Muscle layer of colon (tissue), 2 donors: ENCODE data around the gene GALT.
A peak's percentile ranks its signal among the peaks of the same experiment; 100 is the strongest.

ENCODE experiments used
- H3K27ac ChIP-seq: one replicate; pipeline ENCODE4 v1.7.0; 2013; ENCODE audit warnings: low read depth, mild to moderate bottlenecking, low read length, moderate library complexity
- H3K27me3 ChIP-seq, 2 donors: one replicate each; pipeline ENCODE4 v1.7.0; 2013; ENCODE audit warnings: low read length in 2 of 2, mild to moderate bottlenecking in 2 of 2; ENCODE audit not compliant: insufficient read depth in 2 of 2, control insufficient read depth in 1 of 2
- H3K36me3 ChIP-seq: one replicate; pipeline ENCODE4 v1.7.0; 2013; ENCODE audit warnings: mild to moderate bottlenecking, low read length; ENCODE audit not compliant: insufficient read depth
- H3K4me1 ChIP-seq: one replicate; pipeline ENCODE4 v1.7.0; 2013; ENCODE audit warnings: mild to moderate bottlenecking, low read length; ENCODE audit not compliant: insufficient read depth
- H3K4me3 ChIP-seq, 2 donors: one replicate each; pipeline ENCODE4 v1.7.0; 2013; ENCODE audit warnings: low read length in 2 of 2, low read depth in 1 of 2, mild to moderate bottlenecking in 1 of 2, moderate library complexity in 1 of 2
- H3K9ac ChIP-seq: one replicate; pipeline ENCODE4 v1.7.0; 2013; ENCODE audit warnings: low read length
- H3K9me3 ChIP-seq: one replicate; pipeline ENCODE4 v1.7.0; 2013; ENCODE audit warnings: mild to moderate bottlenecking, low read length
- donor health status: abdominal sarcoma.
- donor health status: Adenocarcinoma of cecum.

GALT gene

DNA sequence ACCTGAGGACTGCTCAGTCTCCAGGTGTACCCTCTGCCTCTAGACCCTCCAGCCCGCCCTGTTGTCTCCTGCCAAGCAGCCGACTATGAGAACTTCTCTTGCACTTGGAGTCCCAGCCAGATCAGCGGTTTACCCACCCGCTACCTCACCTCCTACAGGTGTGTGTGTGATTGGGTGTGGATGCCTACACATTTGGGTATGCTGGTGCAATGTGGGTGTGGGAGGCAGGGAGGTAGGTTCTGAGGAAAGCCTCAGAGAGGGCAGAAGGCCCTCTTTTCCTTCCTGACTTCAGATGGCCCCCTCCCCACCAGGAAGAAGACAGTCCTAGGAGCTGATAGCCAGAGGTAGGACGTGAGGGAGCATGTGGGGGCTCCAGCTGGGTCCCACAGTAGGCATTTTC, 10.5 kb downstream of the GALT start:
- no peak overlapping the region for H3K27ac ChIP-seq
- no peaks in the 10 kb centered on the region for H3K27me3 ChIP-seq
- peaks cover 37% of the 10 kb centered on the region for H3K4me1 ChIP-seq
- no peaks in the 10 kb centered on the region for H3K9me3 ChIP-seq
- H3K36me3 ChIP-seq = peaks cover 36% of the 10 kb centered on the region
- no peak overlapping the region for H3K4me3 ChIP-seq
- no peak overlapping the region for H3K9ac ChIP-seq

DNA sequence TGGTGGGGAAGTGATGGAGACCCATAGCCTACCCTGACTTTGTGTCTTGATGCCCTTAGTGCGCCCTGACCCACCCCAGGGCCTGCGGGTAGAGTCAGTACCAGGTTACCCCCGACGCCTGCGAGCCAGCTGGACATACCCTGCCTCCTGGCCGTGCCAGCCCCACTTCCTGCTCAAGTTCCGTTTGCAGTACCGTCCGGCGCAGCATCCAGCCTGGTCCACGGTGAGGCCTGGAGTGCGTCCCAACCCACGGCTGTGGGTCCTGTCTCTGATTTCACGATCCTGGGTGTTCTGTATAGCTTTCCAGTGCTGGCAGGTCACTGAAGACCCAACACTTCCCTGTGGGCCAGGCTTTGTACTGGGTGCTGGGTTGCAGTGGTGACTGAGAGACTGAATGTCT, 12.0 kb downstream of the GALT start:
- H3K4me1 ChIP-seq = peaks cover 22% of the 10 kb centered on the region
- no peak overlapping the region for H3K9ac ChIP-seq
- peaks cover 42% of the 10 kb centered on the region for H3K36me3 ChIP-seq
- no peaks in the 10 kb centered on the region for H3K27me3 ChIP-seq
- no peak overlapping the region for H3K4me3 ChIP-seq
- H3K9me3 ChIP-seq = no peaks in the 10 kb centered on the region
- no peak overlapping the region for H3K27ac ChIP-seq

DNA sequence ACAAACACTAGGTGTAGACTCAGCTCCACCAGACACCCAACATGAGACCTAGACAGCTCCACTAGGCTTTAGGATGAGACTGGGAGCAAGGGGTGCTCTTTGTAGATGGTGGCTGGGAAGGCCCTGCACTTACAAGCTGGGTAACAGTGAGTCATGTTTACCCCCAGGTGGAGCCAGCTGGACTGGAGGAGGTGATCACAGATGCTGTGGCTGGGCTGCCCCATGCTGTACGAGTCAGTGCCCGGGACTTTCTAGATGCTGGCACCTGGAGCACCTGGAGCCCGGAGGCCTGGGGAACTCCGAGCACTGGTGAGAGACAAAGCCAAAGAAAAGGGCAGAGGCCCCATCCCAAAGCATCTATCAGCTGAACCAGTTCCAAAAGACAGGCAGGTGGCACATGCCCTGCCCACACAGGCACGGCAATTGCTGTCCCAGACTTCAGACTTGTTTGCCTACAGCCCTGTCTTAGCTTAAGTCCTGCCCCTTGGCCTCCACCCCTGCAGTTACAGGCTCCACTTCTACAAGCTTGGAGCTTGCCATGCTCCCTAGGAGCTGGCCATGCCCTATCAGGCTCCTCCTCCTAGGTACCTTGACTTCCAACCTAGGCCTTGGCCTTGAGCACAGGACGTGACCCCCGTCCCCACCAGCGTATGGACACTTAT, 13.2 kb downstream of the GALT start:
- Histone ChIP-seq H3K4me1 (peaks cover 20% of the 10 kb centered on the region), H3K27me3 (no peaks in the 10 kb centered on the region), H3K9ac (no peak overlapping the region), H3K36me3 (peaks cover 42% of the 10 kb centered on the region), H3K9me3 (no peaks in the 10 kb centered on the region), H3K27ac (no peak overlapping the region), H3K4me3 (no peak overlapping the region)

- Histone ChIP-seq H3K9ac (no peak within 1 kb of the TSS), H3K9me3 (no peaks in the 10 kb centered on the region), H3K36me3 (peaks cover 32% of the 10 kb centered on the region), H3K4me1 (peaks cover 18% of the 10 kb centered on the region), H3K27me3 (no peaks in the 10 kb centered on the region), H3K27ac (no peak within 1 kb of the TSS), H3K4me3 (no peak within 1 kb of the TSS)
Measured at GRCh38 chr9:34662526-34663302, 16.2 kb downstream of the GALT start, which contains the start of gene CCL27. Gene CCL27, minus strand, starts transcription at chr9:34662657. Its CDS starts 24 bp downstream, at chr9:34662633.

GRCh38 chr9:34663303-34663605, 16.8 kb downstream of the GALT start:
- H3K36me3 ChIP-seq = peaks cover 32% of the 10 kb centered on the region
- H3K4me3 ChIP-seq = no peak overlapping the region
- peaks cover 18% of the 10 kb centered on the region for H3K4me1 ChIP-seq
- H3K9ac ChIP-seq = no peak overlapping the region
- no peak overlapping the region for H3K27ac ChIP-seq
- no peaks in the 10 kb centered on the region for H3K27me3 ChIP-seq
- H3K9me3 ChIP-seq = no peaks in the 10 kb centered on the region

DNA sequence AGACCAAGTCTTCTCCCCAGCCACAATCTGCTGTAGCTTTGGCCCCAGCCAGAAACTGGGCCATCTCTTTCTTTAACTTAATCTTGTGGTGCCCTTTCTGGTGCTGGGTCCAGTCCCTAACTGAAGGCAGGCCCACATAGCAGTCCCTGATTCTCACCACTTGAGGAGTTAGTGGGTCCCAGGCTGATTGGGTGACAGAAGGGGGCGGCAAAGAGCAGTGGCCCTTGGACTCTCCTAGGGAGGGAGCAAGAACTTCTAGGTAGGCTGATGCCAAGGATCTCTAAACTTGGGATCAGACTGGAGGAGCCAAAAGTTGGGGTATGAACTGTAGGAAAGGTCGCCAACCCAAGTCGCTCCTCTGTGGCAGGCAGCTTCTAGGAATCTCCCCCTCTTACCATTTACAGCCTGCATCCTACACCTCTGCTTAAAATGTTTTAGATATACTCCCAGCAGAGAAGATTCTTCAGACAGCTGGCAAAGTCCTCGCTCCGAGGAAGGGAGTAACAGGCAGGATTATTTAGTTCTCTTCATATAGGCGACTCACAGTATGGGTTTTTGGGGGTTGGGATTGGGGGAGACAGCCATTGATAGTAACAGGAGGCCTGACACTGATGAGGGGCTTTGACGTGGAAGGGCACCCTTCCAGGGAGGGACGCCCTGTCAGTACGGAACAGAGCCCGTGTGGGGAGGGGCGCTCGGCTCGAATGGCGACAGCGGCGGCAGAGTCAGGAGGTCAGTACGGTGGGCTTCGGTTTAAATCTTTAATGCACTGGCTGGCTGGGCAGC, 18.0 kb downstream of the GALT start:
- peak overlapping the region; percentile 81 for H3K27ac ChIP-seq
- peak overlapping the region; percentile 40 to 64 for H3K4me3 ChIP-seq
- H3K36me3 ChIP-seq = peaks cover 29% of the 10 kb centered on the region
- H3K9me3 ChIP-seq = no peaks in the 10 kb centered on the region
- H3K9ac ChIP-seq = peak overlapping the region; percentile 28
- H3K27me3 ChIP-seq = no peaks in the 10 kb centered on the region
- H3K4me1 ChIP-seq = peaks cover 18% of the 10 kb centered on the region

DNA sequence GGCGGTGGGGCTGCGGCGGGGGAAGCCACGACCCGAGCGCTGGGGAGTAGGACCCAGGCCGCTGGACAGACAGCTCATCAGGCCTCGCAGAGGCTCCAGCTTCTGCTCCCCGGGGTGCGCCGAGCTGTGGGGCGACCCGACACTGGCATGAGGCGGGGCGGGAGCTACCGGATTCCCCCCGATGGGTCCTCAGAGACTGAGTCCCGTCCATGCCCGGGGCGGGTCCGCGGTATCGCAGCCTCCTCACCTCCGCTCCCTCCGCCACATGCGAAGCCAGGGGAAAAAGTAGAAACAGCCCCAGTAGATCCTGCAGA, 18.5 kb downstream of the GALT start:
- Histone ChIP-seq H3K27ac (peak overlapping the region; percentile 81), H3K9me3 (no peaks in the 10 kb centered on the region), H3K36me3 (peaks cover 23% of the 10 kb centered on the region), H3K4me3 (peak overlapping the region; percentile 40 to 64), H3K4me1 (peaks cover 18% of the 10 kb centered on the region), H3K27me3 (no peaks in the 10 kb centered on the region), H3K9ac (peak overlapping the region; percentile 28)

DNA sequence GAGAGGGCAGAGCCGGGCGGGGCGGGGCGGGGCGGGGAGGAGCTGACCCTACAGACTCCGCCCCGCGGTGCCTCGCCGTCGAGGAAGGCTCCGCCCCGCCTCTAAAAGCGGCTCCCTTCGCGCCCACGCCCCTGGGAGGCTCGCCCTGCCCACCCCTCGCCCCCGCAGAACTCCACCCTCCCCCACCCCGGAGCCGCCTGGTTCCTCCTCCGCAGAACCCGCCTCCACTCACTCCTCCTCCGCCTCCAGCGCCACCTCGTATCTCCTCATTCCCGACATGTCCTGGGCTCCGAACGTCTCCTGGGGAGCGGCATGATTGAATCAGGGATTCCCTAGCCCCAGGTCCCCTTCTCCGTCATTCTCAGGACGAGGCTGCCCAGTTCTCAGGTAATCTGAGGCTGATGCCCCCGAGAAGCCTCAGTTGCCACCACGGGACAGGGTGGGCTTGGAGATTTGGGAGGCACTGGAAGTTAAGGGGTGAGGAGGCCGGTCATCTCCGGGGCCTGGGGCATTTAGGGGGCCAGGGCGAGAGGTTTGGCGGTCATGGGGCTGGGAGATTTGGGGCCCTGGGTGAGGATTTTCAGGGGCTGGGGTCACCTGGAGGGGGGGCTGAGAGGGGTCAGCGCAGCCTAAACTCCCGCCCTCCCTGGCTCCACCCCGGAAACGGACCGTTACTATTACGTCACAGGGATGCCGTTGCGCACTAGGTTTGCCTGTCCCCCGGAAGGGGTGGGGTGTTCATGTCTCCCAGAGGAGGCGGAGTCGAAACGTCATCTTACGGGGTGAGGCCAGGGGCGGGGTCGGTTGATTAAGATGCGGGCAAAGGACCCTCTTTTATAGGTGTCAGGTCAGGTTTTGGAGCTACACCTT, 19.1 kb downstream of the GALT start:
- peak overlapping the region; percentile 96 for H3K27ac ChIP-seq
- H3K36me3 ChIP-seq = peaks cover 17% of the 10 kb centered on the region
- H3K9me3 ChIP-seq = no peaks in the 10 kb centered on the region
- no peaks in the 10 kb centered on the region for H3K27me3 ChIP-seq
- peak overlapping the region; percentile 88 for H3K9ac ChIP-seq
- H3K4me3 ChIP-seq = peak overlapping the region; percentile 59 to 64
- H3K4me1 ChIP-seq = peaks cover 18% of the 10 kb centered on the region

- no peaks in the 10 kb centered on the region for H3K27me3 ChIP-seq
Measured at GRCh38 chr9:34669809-34670562, 23.5 kb downstream of the GALT start.

DNA sequence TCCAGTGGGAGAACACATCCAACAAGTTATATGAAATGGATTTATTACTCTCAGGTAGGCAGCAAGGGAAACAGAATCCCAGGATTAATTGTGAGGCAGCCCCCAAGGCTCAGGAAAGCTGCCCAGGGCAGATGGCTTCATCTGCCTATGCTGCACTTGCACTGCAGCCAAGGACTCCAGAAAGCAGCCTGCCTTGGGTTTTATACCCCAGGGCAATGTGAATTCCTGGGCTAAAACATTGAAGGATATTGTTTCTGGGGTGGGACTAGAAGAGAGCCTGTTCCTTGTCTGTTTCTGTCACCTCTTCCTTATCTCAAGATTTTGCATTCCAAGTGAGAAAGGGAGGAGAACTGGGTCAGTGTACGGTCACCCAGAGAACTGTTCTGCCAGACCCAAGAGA, 24.8 kb downstream of the GALT start:
- H3K9ac ChIP-seq = no peak overlapping the region
- H3K36me3 ChIP-seq = no peaks in the 10 kb centered on the region
- peaks cover 7% of the 10 kb centered on the region for H3K4me1 ChIP-seq
- no peak overlapping the region for H3K4me3 ChIP-seq
- H3K9me3 ChIP-seq = no peaks in the 10 kb centered on the region
- H3K27me3 ChIP-seq = no peaks in the 10 kb centered on the region
- H3K27ac ChIP-seq = no peak overlapping the region

More at GRCh38 chr9:34669809-34670562, 23.5 kb downstream of the GALT start:
- Histone ChIP-seq H3K4me1 (peaks cover 7% of the 10 kb centered on the region), H3K4me3 (no peak overlapping the region), H3K27ac (no peak overlapping the region), H3K9me3 (no peaks in the 10 kb centered on the region), H3K36me3 (no peaks in the 10 kb centered on the region), H3K9ac (no peak overlapping the region)
